Dermis lymphatic vessel endothelial cell (primary cell): ENCODE results near the gene MBLAC2. TPM values are rescaled to one million over a fixed set of nuclear protein-coding genes. Genes with fewer than 3 reads are reported as not detected.

Experiments
- total RNA-seq: library from RNA; depleted of rRNA; stranded (reverse); fragments of >200 nt; gene quantifications from 2 replicates; pipeline ENCODE4 v1.2.1, GENCODE V29; 2014

Gene MBLAC2
- 4.9 and 5.9 TPM in 2 replicates for total RNA-seq

DNA sequence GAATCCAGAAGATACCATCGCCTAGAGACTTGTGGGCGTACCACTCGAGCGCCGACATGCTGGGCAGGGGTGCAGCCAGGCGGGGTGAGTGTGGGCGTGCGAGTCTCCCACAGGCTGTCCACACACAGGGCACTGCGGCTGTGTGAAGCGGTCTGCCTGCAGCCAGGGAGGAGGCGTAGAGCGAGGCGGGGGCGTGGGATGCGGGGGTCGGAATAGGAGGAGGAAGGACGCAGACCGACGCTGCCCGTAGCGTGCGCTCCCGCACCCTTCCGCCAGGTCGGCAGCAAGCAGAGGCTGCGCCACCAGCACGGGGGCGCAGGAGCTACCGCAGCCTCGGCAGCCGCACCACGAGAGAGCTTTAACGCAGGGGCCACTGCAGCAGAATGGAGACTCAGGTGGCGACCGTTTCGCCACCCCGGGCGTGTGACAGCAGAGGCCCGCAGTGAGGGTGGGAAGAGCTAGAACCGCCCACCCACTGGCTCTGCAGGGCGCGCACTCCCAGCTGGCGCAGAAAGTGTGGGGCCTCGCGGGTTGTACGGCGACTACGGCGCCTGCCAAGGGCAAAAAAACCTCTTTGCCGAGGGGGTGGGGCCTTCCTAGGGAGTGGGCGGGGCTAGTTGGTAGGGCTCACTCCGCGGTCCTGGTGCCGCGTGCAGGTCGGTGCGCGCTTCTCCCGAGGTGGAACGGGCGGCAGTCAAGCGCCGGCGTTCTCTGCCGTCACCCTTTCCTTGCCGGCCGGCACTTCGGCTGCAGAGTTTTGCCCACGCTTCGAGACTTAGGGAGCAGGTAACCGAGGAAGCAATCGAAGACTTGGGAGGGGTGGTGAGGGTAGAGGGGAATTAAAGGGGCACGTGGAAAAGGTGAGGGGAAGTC, at the start of gene MBLAC2, which contains the start of gene POLR3G:
Gene MBLAC2 (minus strand): TSS at position 537 of the 873 bp plus-strand sequence. CDS start 479 bp downstream, at position 58.
Gene POLR3G (plus strand): TSS at position 630 of the 873 bp plus-strand sequence. CDS start 10,704 bp downstream, outside the sequence.

DNA sequence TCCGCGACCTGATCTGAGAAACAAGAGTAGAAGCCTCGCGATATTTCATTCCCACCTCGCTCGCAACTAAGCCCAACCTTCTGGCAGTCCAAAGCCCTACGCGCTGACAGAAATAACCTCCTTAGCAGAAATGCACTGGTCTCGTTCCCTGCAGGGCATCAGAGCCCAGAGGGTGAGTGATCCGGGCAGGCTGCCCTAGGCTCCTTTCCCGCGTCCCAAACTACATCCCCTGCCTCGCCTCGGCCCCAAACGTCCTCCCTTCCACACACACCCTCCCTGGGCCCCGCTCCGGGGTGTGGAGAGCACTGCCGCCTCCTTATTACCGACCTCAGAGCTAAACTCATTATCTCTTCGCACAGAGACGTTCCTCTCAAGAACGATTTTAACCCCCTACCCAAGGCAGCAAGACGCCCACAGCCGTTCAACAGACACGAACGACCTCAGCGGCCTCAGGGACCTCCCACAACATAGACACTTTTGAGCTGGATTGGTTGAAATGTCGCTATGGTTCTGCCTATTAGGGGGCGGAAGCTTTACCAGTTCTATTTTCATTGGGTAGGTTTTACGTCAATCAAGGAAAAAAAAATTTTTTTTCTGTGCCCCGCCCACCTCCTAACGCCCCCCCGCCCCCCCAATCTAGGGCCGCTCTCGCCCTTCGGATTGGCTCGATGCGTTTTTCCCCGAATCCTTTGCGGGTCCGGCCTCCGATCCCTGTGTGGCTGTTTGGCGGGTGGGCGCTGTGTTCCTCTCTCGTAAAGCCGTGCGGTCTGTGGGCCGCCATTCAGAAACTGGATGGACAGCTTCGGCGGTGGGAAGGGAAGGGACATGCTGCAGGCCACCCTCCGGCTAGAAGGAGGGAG, 65.0 kb downstream of the MBLAC2 start, which contains the start of gene CETN3:
Gene CETN3 (minus strand): TSS at position 439 of the 860 bp plus-strand sequence. CDS start 95 bp downstream, at position 344.

Other genes with a start within 250 kb of the MBLAC2 start
- 3.4 and 7.3 TPM in 2 replicates for gene CETN3, start 65.0 kb downstream of the MBLAC2 start, total RNA-seq
- gene POLR3G, start 93 bp upstream of the MBLAC2 start, total RNA-seq, result 2.3 and 3.1 TPM in 2 replicates
- 16.9 and 19.9 TPM in 2 replicates for gene LYSMD3, start 54.8 kb upstream of the MBLAC2 start, total RNA-seq
- gene ADGRV1, start 84.0 kb upstream of the MBLAC2 start, total RNA-seq, result 0.11 and 0.17 TPM in 2 replicates